ENCODE results near the gene BEAN1. TPM values are rescaled to one million over a fixed set of nuclear protein-coding genes. Genes with fewer than 3 reads are reported as not detected.

Gene BEAN1
- total and polyA plus RNA-seq, 12 donors: 0.11 to 0.54 (median 0.18) TPM; not detected in 2

GRCh38 chr16:66489818-66490217 is 62.7 kb downstream of the BEAN1 start:
- TF ChIP-seq CTCF (IDR thresholded peaks at IDR 0.05) (no peak), POLR2A (IDR thresholded peaks at IDR 0.05) (no peak)
- H3K4me3 ChIP-seq: no peak overlapping the region
- H3K4me1 ChIP-seq (replicated peaks in 1 of 2): peaks cover 0 to 11% of the 10 kb centered on the region in 2 donors
- no peaks in the 10 kb centered on the region for H3K27me3 ChIP-seq
- no peak overlapping the region for H3K27ac ChIP-seq
- WGBS, 4 donors: 87 to 93% (median 91%) methylated on average over 3 to 5 of the region's 5 CpGs
- H3K36me3 ChIP-seq (replicated peaks in 1 of 2): no peaks in the 10 kb centered on the region
- intact Hi-C loops (cut with DNase I): no loop called here
- no peaks in the 10 kb centered on the region for H3K9me3 ChIP-seq (replicated peaks in 1 of 3)
- peak in 2 of 7 donors; percentile 9 to 39 for DNase-seq

DNA sequence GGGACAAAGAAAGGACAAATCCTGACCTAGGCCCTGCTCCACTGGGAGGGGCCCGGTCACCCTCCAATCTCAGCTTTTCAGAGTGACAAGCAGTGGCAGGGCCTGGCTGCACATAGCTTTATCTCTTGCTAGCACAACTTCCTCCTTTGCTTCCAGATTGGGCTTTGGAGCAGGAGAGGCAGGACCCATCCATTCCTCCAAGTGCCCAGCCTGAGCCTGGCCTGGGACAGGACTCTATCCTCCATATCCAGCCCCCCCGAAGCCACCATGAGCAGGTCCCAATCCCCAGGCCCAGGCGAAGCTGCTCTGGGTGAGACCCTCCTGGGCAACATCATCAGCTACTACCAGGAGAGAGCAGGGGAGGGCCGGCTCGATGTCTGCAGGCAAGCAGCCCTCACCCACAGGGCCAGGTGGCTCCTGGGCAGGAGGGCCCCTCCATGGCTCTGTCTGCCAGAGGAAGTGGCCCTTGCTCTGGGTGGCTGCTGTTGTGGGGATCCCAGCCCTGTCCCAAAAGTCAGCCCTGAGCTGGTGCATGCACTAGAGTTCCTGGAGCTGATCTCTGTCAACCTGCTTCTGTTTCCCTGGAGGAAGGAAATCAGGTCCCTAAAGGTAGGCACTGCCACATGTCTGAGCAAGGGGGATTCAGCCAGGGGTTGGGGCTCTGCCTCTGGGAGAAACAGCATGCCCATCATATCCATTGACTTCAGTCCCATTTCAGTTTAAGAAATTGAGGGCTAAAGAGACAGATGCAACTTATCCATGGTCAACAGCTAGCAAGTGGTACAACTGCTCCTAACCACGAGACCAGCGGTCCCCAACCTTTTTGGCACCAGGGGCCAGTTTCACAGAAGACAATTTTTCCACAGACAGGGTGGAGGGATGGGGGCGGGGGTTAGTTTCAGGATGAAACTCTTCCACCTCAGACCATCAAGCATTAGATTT is 64.0 kb downstream of the BEAN1 start:
- DNase-seq: peak in 3 of 7 donors; percentile 1 to 21 (median 17)
- Histone ChIP-seq H3K4me1 (replicated peaks in 1 of 2) (peaks cover 0 to 11% of the 10 kb centered on the region in 2 donors), H3K27me3 (no peaks in the 10 kb centered on the region), H3K4me3 (no peak overlapping the region), H3K9me3 (replicated peaks in 1 of 3) (no peaks in the 10 kb centered on the region), H3K36me3 (replicated peaks in 1 of 2) (no peaks in the 10 kb centered on the region), H3K27ac (no peak overlapping the region)
- intact Hi-C loops (cut with DNase I): no loop called here
- TF ChIP-seq CTCF (IDR thresholded peaks at IDR 0.05): no peak
- TF ChIP-seq POLR2A (IDR thresholded peaks at IDR 0.05): no peak
- WGBS, 4 donors: 75 to 84% (median 83%) methylated on average over 5 to 8 of the region's 8 CpGs

GRCh38 chr16:66491716-66492064 is 64.6 kb downstream of the BEAN1 start:
- intact Hi-C loops (cut with DNase I): no loop called here
- no peaks in the 10 kb centered on the region for H3K9me3 ChIP-seq (replicated peaks in 1 of 3)
- H3K27ac ChIP-seq: no peak overlapping the region
- 86 to 92% (median 89%) methylated on average over 7 of the region's 7 CpGs for WGBS, 4 donors
- H3K4me1 ChIP-seq (replicated peaks in 1 of 2): peaks cover 0 to 9% of the 10 kb centered on the region in 2 donors
- no peaks in the 10 kb centered on the region for H3K27me3 ChIP-seq
- H3K36me3 ChIP-seq (replicated peaks in 1 of 2): no peaks in the 10 kb centered on the region
- no peak overlapping the region for H3K4me3 ChIP-seq
- TF ChIP-seq POLR2A (IDR thresholded peaks at IDR 0.05) (no peak), CTCF (IDR thresholded peaks at IDR 0.05) (no peak)
- DNase-seq: peak in 1 of 7 donors; percentile 15

DNA sequence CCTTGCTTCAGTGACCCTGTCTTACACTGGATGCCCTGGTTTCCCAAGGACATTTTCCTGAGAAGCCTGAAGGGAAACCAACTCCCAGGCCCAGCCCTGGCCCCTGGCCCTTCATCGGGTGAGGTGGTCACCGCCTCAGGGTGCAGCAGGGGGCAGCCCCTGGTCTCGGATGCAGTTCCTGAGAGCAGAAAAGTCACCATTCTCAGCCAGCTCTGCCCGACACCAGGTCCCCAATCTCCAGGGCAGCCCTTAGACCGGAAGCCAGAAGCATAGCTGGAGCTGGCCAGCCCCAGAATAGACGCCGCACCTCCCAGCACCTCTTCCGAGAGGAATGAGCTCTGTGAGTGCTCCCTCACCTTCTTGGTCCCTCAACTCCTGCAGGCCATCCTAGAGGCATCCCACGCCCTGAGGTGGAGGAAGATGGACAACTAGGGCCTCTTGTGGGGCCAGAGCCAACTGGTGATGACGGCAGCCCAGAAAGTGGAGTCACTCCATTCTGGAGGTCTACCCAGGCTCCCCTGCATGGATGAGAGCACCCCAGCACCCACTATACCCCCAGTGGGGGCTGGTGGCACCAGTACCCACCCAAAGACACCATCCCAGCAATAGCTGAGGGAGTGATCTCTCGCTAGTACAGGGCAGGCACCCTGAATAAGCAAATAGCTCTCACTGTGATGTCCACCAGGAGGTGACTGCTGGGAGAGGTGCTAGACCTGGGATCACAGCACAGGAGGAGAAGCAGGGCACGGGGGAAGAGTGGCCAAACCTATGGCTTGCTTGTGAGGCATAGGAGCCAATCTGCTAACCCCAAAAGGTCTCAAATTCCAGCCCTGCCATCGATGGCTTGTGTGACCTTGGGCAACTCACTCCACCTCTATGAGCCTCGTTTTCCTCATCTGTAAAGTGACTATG is 66.7 kb downstream of the BEAN1 start:
- Histone ChIP-seq H3K9me3 (replicated peaks in 1 of 3) (no peaks in the 10 kb centered on the region), H3K4me3 (no peak overlapping the region), H3K4me1 (replicated peaks in 1 of 2) (no peaks in the 10 kb centered on the region), H3K27ac (no peak overlapping the region), H3K36me3 (replicated peaks in 1 of 2) (no peaks in the 10 kb centered on the region), H3K27me3 (no peaks in the 10 kb centered on the region)
- no peak for TF ChIP-seq POLR2A (IDR thresholded peaks at IDR 0.05)
- intact Hi-C loops (cut with DNase I): no loop called here
- DNase-seq: peak in 2 of 7 donors; percentile 5 to 11
- 75 to 95% (median 90%) methylated on average over 4 to 14 of the region's 14 CpGs for WGBS, 4 donors

Measured in adrenal gland (tissue), 12 donors.